ENCODE measurements around the gene NMT1.

NMT1 gene

DNA sequence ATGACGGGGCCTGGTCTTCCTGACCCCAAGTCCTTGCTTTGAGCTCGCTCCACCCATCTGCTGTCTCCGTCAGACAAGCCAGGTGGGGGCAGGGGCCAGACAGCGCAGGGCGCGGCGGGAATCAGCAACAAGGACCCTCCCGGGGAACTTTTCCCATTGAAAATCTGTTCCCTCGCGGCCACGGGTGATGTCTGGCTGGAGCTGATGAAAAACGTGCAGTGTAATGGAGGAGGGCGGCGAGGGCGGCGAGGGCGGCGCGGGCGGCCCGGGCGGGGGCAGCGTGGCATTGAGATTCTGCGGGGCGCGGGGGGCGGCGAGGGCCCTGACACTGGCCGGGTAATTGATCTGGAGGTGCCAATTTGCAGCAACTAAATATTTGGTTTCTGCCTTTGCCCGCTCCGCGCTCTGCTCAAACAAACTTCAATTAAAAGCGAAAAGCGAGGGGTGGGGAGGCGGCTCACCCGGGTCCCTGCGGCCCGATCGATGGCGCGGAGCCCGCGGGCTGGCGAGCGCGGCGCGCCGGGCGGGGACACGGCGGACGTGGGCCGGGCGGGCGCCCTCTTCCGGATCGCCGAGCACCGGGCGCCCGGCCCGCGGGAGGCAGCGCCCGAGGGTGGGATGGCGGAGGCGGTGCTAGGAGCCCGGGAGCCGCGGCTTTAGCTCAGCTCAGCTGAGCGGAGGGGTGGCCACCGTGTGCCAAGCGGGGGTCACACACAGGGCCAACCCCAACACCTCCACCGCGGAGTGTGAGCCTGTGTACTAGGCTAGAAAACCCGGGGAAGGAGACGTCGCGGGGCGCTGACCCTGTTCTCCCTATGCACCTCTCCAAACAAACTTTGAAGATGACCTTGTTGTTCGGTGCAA lies 42.0 kb upstream of the NMT1 start:
- peaks cover 31% of the 10 kb centered on the region for H3K27me3 ChIP-seq (ENCODE audit: insufficient read depth, insufficient read length)
- DNase-seq (ENCODE audit: low read depth, low spot score): no peak

GRCh38 chr17:45020354-45021138 lies 40.6 kb upstream of the NMT1 start:
- no peak for DNase-seq (ENCODE audit: low read depth, low spot score)
- Histone ChIP-seq H3K9me3 (ENCODE audit: insufficient read depth, low read length) (no peaks in the 10 kb centered on the region), H3K27me3 (ENCODE audit: insufficient read depth, insufficient read length) (peaks cover 31% of the 10 kb centered on the region), H3K4me1 (ENCODE audit: insufficient read depth, insufficient read length) (peaks cover 34% of the 10 kb centered on the region), H3K9ac (ENCODE audit: insufficient read length, low read depth) (peak overlapping the region; percentile 22), H3K36me3 (ENCODE audit: insufficient read depth, insufficient read length, low read length) (peaks cover 24% of the 10 kb centered on the region), H3K4me3 (ENCODE audit: insufficient read length, low read depth) (no peak overlapping the region)
- TF ChIP-seq YY1 (IDR thresholded peaks at IDR 0.05; ENCODE audit: insufficient read depth, insufficient read length) (no peak), SUZ12 (IDR thresholded peaks at IDR 0.05; ENCODE audit: extremely low read depth, insufficient read depth, insufficient read length) (peak; percentile 9), ZNF274 (IDR thresholded peaks at IDR 0.05; ENCODE audit: low read depth, low read length) (no peak)

More for the DNA sequence above, 42.0 kb upstream of the NMT1 start:
- Histone ChIP-seq H3K36me3 (ENCODE audit: insufficient read depth, insufficient read length, low read length) (peaks cover 10% of the 10 kb centered on the region), H3K4me3 (ENCODE audit: insufficient read length, low read depth) (peak overlapping the region; percentile 40), H3K4me1 (ENCODE audit: insufficient read depth, insufficient read length) (peaks cover 34% of the 10 kb centered on the region), H3K9me3 (ENCODE audit: insufficient read depth, low read length) (no peaks in the 10 kb centered on the region), H3K9ac (ENCODE audit: insufficient read length, low read depth) (peak overlapping the region; percentile 76)
- TF ChIP-seq SUZ12 (IDR thresholded peaks at IDR 0.05; ENCODE audit: extremely low read depth, insufficient read depth, insufficient read length): no peak
- no peak for TF ChIP-seq ZNF274 (IDR thresholded peaks at IDR 0.05; ENCODE audit: low read depth, low read length)
- no peak for TF ChIP-seq YY1 (IDR thresholded peaks at IDR 0.05; ENCODE audit: insufficient read depth, insufficient read length)

DNA sequence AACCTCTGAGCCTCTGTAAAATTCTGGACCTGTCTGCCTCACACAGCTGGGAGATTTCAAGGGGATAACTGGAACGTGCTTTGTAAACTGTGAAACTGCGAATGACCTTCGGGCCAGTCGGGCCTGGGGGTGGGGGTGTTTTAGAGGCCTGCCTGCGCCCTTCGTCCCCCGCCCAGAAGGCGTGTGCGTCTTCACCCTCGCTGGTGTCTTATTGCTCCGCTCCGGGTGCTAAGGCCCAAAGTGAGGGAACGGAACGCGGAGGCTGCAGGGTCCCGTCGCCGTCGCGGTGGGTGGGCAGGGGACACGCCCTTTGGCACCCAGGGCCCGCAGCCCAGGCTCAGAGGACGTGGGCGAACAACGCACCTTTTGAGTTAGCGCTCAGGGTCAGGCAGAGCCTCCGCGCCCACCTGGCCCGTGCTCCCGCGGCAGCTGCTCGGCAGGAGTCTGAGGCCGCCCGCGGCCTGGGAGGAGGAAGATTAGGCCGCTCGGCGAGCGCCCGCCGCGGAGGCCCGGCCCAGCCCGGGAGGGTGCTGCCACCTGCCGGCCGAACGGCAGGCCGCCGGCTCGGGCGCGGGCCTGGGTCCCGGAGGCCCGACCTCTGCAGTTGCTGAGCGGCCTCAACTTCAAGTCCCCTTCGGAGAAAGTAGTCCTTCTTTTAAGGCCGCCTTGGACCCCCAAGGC lies 39.4 kb upstream of the NMT1 start:
- Histone ChIP-seq H3K36me3 (ENCODE audit: insufficient read depth, insufficient read length, low read length) (peaks cover 28% of the 10 kb centered on the region), H3K4me1 (ENCODE audit: insufficient read depth, insufficient read length) (peaks cover 33% of the 10 kb centered on the region), H3K9ac (ENCODE audit: insufficient read length, low read depth) (peak overlapping the region; percentile 74), H3K27me3 (ENCODE audit: insufficient read depth, insufficient read length) (peaks cover 31% of the 10 kb centered on the region), H3K4me3 (ENCODE audit: insufficient read length, low read depth) (peak overlapping the region; percentile 34), H3K9me3 (ENCODE audit: insufficient read depth, low read length) (no peaks in the 10 kb centered on the region)
- DNase-seq (ENCODE audit: low read depth, low spot score): no peak
- TF ChIP-seq ZNF274 (IDR thresholded peaks at IDR 0.05; ENCODE audit: low read depth, low read length): no peak
- no peak for TF ChIP-seq YY1 (IDR thresholded peaks at IDR 0.05; ENCODE audit: insufficient read depth, insufficient read length)
- no peak for TF ChIP-seq SUZ12 (IDR thresholded peaks at IDR 0.05; ENCODE audit: extremely low read depth, insufficient read depth, insufficient read length)

GRCh38 chr17:45022288-45022648 lies 38.8 kb upstream of the NMT1 start:
- peaks cover 31% of the 10 kb centered on the region for H3K27me3 ChIP-seq (ENCODE audit: insufficient read depth, insufficient read length)
- peaks cover 33% of the 10 kb centered on the region for H3K4me1 ChIP-seq (ENCODE audit: insufficient read depth, insufficient read length)
- no peaks in the 10 kb centered on the region for H3K9me3 ChIP-seq (ENCODE audit: insufficient read depth, low read length)
- H3K36me3 ChIP-seq (ENCODE audit: insufficient read depth, insufficient read length, low read length): peaks cover 33% of the 10 kb centered on the region
- no peak for DNase-seq (ENCODE audit: low read depth, low spot score)
- TF ChIP-seq YY1 (IDR thresholded peaks at IDR 0.05; ENCODE audit: insufficient read depth, insufficient read length): no peak
- no peak for TF ChIP-seq ZNF274 (IDR thresholded peaks at IDR 0.05; ENCODE audit: low read depth, low read length)
- TF ChIP-seq SUZ12 (IDR thresholded peaks at IDR 0.05; ENCODE audit: extremely low read depth, insufficient read depth, insufficient read length): no peak
- no peak overlapping the region for H3K9ac ChIP-seq (ENCODE audit: insufficient read length, low read depth)
- H3K4me3 ChIP-seq (ENCODE audit: insufficient read length, low read depth): no peak overlapping the region

- peaks cover 33% of the 10 kb centered on the region for H3K4me1 ChIP-seq (ENCODE audit: insufficient read depth, insufficient read length)
- H3K4me3 ChIP-seq (ENCODE audit: insufficient read length, low read depth): no peak overlapping the region
- TF ChIP-seq SUZ12 (IDR thresholded peaks at IDR 0.05; ENCODE audit: extremely low read depth, insufficient read depth, insufficient read length) (no peak), ZNF274 (IDR thresholded peaks at IDR 0.05; ENCODE audit: low read depth, low read length) (no peak), YY1 (IDR thresholded peaks at IDR 0.05; ENCODE audit: insufficient read depth, insufficient read length) (no peak)
- no peaks in the 10 kb centered on the region for H3K9me3 ChIP-seq (ENCODE audit: insufficient read depth, low read length)
- peak overlapping the region; percentile 66 for H3K9ac ChIP-seq (ENCODE audit: insufficient read length, low read depth)
- H3K36me3 ChIP-seq (ENCODE audit: insufficient read depth, insufficient read length, low read length): peaks cover 36% of the 10 kb centered on the region
- peaks cover 31% of the 10 kb centered on the region for H3K27me3 ChIP-seq (ENCODE audit: insufficient read depth, insufficient read length)
- DNase-seq (ENCODE audit: low read depth, low spot score): no peak
These were observed 38.3 kb upstream of the NMT1 start for GRCh38 chr17:45022655-45023339.

DNA sequence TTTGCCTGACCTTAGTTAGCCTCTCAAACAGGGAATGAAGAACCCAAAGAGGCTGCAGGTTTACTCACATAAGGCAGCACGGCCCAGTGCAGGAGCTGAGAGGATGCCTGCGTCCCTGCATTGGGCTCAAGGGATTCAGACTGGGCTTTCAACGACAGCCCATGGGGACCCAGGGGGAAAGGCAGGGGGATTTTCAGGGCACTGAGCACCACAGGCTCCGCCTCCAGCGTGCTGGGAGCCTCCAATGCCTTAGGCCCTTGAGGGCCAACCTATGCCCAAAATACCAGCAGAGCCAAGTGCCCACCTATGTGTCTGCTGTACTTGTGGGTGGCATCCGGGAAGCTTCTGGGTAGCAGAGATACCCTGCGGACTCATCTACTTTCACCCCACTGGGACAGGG lies 32.0 kb upstream of the NMT1 start:
- peaks cover 7% of the 10 kb centered on the region for H3K4me1 ChIP-seq (ENCODE audit: insufficient read depth, insufficient read length)
- no peak overlapping the region for H3K4me3 ChIP-seq (ENCODE audit: insufficient read length, low read depth)
- TF ChIP-seq SUZ12 (IDR thresholded peaks at IDR 0.05; ENCODE audit: extremely low read depth, insufficient read depth, insufficient read length): no peak
- no peak for TF ChIP-seq ZNF274 (IDR thresholded peaks at IDR 0.05; ENCODE audit: low read depth, low read length)
- no peak for TF ChIP-seq YY1 (IDR thresholded peaks at IDR 0.05; ENCODE audit: insufficient read depth, insufficient read length)
- H3K9me3 ChIP-seq (ENCODE audit: insufficient read depth, low read length): no peaks in the 10 kb centered on the region
- DNase-seq (ENCODE audit: low read depth, low spot score): no peak
- peaks cover 76% of the 10 kb centered on the region for H3K36me3 ChIP-seq (ENCODE audit: insufficient read depth, insufficient read length, low read length)
- H3K9ac ChIP-seq (ENCODE audit: insufficient read length, low read depth): no peak overlapping the region
- H3K27me3 ChIP-seq (ENCODE audit: insufficient read depth, insufficient read length): no peaks in the 10 kb centered on the region

Data from NT2/D1 (cell line).